ENCODE data around the gene AFMID. TPM values are rescaled to one million over a fixed set of nuclear protein-coding genes. Genes with fewer than 3 reads are reported as not detected.

The AFMID gene
- total and polyA plus RNA-seq, 9 of the 15 experiments (the other 6 are each of a cell fraction or from before 2014, with no cell fraction given): 62.1 to 188 (median 74.4) TPM

GRCh38 chr17:78196716-78197115 is 9.6 kb downstream of the AFMID start (continued):
- TF ChIP-seq, protein P1, sequence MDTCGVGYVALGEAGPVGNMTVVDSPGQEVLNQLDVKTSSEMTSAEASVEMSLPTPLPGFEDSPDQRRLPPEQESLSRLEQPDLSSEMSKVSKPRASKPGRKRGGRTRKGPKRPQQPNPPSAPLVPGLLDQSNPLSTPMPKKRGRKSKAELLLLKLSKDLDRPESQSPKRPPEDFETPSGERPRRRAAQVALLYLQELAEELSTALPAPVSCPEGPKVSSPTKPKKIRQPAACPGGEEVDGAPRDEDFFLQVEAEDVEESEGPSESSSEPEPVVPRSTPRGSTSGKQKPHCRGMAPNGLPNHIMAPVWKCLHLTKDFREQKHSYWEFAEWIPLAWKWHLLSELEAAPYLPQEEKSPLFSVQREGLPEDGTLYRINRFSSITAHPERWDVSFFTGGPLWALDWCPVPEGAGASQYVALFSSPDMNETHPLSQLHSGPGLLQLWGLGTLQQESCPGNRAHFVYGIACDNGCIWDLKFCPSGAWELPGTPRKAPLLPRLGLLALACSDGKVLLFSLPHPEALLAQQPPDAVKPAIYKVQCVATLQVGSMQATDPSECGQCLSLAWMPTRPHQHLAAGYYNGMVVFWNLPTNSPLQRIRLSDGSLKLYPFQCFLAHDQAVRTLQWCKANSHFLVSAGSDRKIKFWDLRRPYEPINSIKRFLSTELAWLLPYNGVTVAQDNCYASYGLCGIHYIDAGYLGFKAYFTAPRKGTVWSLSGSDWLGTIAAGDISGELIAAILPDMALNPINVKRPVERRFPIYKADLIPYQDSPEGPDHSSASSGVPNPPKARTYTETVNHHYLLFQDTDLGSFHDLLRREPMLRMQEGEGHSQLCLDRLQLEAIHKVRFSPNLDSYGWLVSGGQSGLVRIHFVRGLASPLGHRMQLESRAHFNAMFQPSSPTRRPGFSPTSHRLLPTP (IDR thresholded peaks at IDR 0.05; ENCODE audit: borderline replicate concordance, extremely low read depth, insufficient read length): no peak
- TF ChIP-seq ASH1L (IDR thresholded peaks at IDR 0.05; ENCODE audit: borderline replicate concordance, low read depth, partially characterized antibody) (no peak), LARP7 (IDR thresholded peaks at IDR 0.05) (no peak), ZNF699 (CRISPR knock-in tag; IDR thresholded peaks at IDR 0.05; ENCODE audit: insufficient replicate concordance) (no peak), ZNF695 (CRISPR knock-in tag; IDR thresholded peaks at IDR 0.05) (no peak), POLR2G (IDR thresholded peaks at IDR 0.05; ENCODE audit: low read depth, low read length) (no peak), HDAC1 (IDR thresholded peaks at IDR 0.05) (no peak), SRSF3 (IDR thresholded peaks at IDR 0.05; ENCODE audit: insufficient read depth, low read length) (no peak), KLF16 (IDR thresholded peaks at IDR 0.05) (no peak), MAFK (IDR thresholded peaks at IDR 0.05; ENCODE audit: low read length) (no peak), NR3C1 (CRISPR knock-in tag; IDR thresholded peaks at IDR 0.05) (no peak), PML (IDR thresholded peaks at IDR 0.05; ENCODE audit: low read length) (no peak), BDP1 (IDR thresholded peaks at IDR 0.05; ENCODE audit: insufficient read depth, insufficient read length) (no peak)
- TF ChIP-seq, protein P2, sequence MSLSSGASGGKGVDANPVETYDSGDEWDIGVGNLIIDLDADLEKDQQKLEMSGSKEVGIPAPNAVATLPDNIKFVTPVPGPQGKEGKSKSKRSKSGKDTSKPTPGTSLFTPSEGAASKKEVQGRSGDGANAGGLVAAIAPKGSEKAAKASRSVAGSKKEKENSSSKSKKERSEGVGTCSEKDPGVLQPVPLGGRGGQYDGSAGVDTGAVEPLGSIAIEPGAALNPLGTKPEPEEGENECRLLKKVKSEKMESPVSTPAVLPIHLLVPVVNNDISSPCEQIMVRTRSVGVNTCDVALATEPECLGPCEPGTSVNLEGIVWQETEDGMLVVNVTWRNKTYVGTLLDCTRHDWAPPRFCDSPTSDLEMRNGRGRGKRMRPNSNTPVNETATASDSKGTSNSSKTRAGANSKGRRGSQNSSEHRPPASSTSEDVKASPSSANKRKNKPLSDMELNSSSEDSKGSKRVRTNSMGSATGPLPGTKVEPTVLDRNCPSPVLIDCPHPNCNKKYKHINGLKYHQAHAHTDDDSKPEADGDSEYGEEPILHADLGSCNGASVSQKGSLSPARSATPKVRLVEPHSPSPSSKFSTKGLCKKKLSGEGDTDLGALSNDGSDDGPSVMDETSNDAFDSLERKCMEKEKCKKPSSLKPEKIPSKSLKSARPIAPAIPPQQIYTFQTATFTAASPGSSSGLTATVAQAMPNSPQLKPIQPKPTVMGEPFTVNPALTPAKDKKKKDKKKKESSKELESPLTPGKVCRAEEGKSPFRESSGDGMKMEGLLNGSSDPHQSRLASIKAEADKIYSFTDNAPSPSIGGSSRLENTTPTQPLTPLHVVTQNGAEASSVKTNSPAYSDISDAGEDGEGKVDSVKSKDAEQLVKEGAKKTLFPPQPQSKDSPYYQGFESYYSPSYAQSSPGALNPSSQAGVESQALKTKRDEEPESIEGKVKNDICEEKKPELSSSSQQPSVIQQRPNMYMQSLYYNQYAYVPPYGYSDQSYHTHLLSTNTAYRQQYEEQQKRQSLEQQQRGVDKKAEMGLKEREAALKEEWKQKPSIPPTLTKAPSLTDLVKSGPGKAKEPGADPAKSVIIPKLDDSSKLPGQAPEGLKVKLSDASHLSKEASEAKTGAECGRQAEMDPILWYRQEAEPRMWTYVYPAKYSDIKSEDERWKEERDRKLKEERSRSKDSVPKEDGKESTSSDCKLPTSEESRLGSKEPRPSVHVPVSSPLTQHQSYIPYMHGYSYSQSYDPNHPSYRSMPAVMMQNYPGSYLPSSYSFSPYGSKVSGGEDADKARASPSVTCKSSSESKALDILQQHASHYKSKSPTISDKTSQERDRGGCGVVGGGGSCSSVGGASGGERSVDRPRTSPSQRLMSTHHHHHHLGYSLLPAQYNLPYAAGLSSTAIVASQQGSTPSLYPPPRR (CRISPR knock-in tag; IDR thresholded peaks at IDR 0.05; ENCODE audit: borderline replicate concordance): no peak
- TF ChIP-seq, protein P3, sequence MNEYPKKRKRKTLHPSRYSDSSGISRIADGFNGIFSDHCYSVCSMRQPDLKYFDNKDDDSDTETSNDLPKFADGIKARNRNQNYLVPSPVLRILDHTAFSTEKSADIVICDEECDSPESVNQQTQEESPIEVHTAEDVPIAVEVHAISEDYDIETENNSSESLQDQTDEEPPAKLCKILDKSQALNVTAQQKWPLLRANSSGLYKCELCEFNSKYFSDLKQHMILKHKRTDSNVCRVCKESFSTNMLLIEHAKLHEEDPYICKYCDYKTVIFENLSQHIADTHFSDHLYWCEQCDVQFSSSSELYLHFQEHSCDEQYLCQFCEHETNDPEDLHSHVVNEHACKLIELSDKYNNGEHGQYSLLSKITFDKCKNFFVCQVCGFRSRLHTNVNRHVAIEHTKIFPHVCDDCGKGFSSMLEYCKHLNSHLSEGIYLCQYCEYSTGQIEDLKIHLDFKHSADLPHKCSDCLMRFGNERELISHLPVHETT (CRISPR knock-in tag; conservative IDR thresholded peaks at IDR 0.05 in 1 of 2, IDR thresholded peaks at IDR 0.05 in 1 of 2): no peak
